Measurements from ENCODE around the gene ANKRD52. TPM values are rescaled to one million over a fixed set of nuclear protein-coding genes. Genes with fewer than 3 reads are reported as not detected.

Gene ANKRD52
- total and polyA plus RNA-seq, 2 of the 8 experiments (the other 6 are each of a cell fraction or from before 2014, with no cell fraction given) = 14.0 to 36.3 TPM

DNA sequence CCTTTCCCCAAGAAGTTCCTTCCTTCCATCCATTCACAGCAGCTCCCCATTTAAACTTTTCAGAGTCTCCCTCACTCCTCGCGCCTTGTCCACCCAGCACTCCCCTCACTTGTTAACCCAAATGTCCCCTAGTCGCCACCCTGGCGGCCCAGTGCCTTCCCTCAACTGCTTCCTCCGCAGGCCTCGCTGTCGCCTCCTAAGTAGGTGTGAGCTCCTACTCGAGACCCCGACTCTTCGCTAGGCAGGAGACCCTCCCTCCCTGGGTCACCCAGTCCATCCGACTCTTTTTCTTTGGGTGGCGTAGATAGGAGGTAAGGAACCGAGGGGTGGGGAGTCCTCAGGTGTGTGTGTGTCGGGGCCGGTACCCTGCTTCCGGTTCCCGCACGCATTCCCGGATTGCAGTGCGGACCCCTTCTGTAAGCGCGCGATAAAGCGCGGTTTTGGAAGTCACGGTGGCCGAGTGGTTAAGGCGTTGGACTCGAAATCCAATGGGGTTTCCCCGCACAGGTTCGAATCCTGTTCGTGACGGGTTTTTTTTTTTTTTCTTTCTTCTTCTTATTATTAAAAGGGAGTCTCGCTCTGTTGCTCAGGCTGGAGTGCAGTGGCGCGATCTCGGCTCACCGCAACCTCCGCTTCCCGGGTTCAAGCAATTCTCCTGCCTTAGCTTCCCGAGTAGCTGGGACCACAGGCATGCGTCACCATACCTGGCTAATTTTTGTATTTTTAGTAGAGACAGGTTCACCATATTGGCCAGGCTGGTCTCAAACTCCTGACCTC, 68.1 kb downstream of the ANKRD52 start:
- no peak for FAIRE-seq
- WGBS, 2 experiments (ENCODE audit: extremely low coverage in 1 of 2, insufficient coverage in 1 of 2, insufficient read length in 1 of 2, insufficient replicate concordance in 2 of 2, low coverage in 1 of 2, low lambda C conversion rate in 2 of 2, missing lambda C conversion rate in 1 of 2) = 2% methylated on average over 41 of the region's 42 CpGs; no CpG with 5 or more reads in 1 of the 2 experiments
- peak overlapping the region; percentile 59 to 92 (median 69) for H3K9ac ChIP-seq (replicated peaks in 1 of 4; ENCODE audit: extremely low read depth in 1 of 4, low read depth in 3 of 4, low read length in 3 of 4)
- TF ChIP-seq SUZ12 (IDR thresholded peaks at IDR 0.05; ENCODE audit: low read length) (no peak), ZNF274 (IDR thresholded peaks at IDR 0.05; ENCODE audit: borderline replicate concordance, extremely low read depth, low read length) (no peak), JUND (IDR thresholded peaks at IDR 0.05; ENCODE audit: low read length) (no peak), KDM4A (IDR thresholded peaks at IDR 0.05; ENCODE audit: low read depth, low read length, severe bottlenecking) (peak; percentile 51), RFX5 (IDR thresholded peaks at IDR 0.05; ENCODE audit: borderline replicate concordance, low read depth, low read length) (no peak), CREB1 (IDR thresholded peaks at IDR 0.05) (peak; percentile 72), HDAC6 (IDR thresholded peaks at IDR 0.05; ENCODE audit: low read depth, low read length) (peak; percentile 49), POLR2A (IDR thresholded peaks at IDR 0.05; ENCODE audit: control extremely low read depth in 1 of 2, low read depth in 2 of 2, low read length in 2 of 2) (peak in 1 of 2 experiments; percentile 71; a peak in 1 of 3 replicates), CHD1 (IDR thresholded peaks at IDR 0.05; ENCODE audit: low read depth, low read length) (no peak), RBBP5 (IDR thresholded peaks at IDR 0.05; ENCODE audit: borderline replicate concordance, low read depth, low read length) (peak; percentile 100), POLR2AphosphoS5 (IDR thresholded peaks at IDR 0.05; ENCODE audit: low read depth, low read length) (no peak), FOSL1 (IDR thresholded peaks at IDR 0.05; ENCODE audit: insufficient read depth, low read depth, low read length) (no peak)

More for the DNA sequence above, 68.1 kb downstream of the ANKRD52 start:
- Histone ChIP-seq H3K4me1 (replicated peaks in 1 of 4; ENCODE audit: control insufficient read depth in 3 of 4, insufficient read depth in 4 of 4, low read length in 3 of 4) (peaks cover 2 to 8% (median 4%) of the 10 kb centered on the region in 4 experiments; a peak in 3 of 7 replicates), H2AFZ (ENCODE audit: low read length) (peak overlapping the region; percentile 79; the same call in 1 of the 2 replicates), H3K27ac (ENCODE audit: low read depth, low read length) (peak overlapping the region; percentile 28; the same call in 1 of the 2 replicates), H2BK12ac (ENCODE audit: low read depth, low read length) (peak overlapping the region; percentile 29; the same call in 1 of the 2 replicates), H3K9me3 (ENCODE audit: insufficient read depth in 2 of 2, low read depth in 1 of 2, low read length in 1 of 2) (no peaks in the 10 kb centered on the region), H2BK5ac (ENCODE audit: low read depth, low read length) (peak overlapping the region; percentile 97), H3K4me3 (ENCODE audit: extremely low read depth in 1 of 4, insufficient read depth in 2 of 4, low read depth in 3 of 4, low read length in 4 of 4) (peak overlapping the region; percentile 76 to 95 (median 82)), H2BK15ac (ENCODE audit: low read length) (no peak overlapping the region), H2AK5ac (ENCODE audit: low read depth, low read length) (no peak overlapping the region), H3K79me1 (ENCODE audit: low read depth, low read length) (peaks cover 3% of the 10 kb centered on the region; the same call in 1 of the 2 replicates), H3K36me3 (ENCODE audit: control insufficient read depth in 2 of 4, insufficient read depth in 4 of 4, low read length in 3 of 4) (peaks cover 7 to 16% (median 12%) of the 10 kb centered on the region in 4 experiments), H4K91ac (replicated peaks; ENCODE audit: insufficient read length, low read length) (peak overlapping the region; percentile 92), H3K4me2 (ENCODE audit: insufficient read depth in 1 of 2, low read depth in 2 of 2, low read length in 2 of 2) (peak overlapping the region; percentile 65 to 96), H3K79me2 (ENCODE audit: control insufficient read depth in 1 of 2, insufficient read depth in 2 of 2, low read length in 2 of 2) (peaks cover 14 to 31% of the 10 kb centered on the region in 2 experiments), H4K5ac (ENCODE audit: insufficient read length, low read depth, low read length) (peak overlapping the region; percentile 96), H3K14ac (ENCODE audit: insufficient read length) (no peak overlapping the region), H4K8ac (ENCODE audit: extremely low read depth, insufficient read depth, low read length) (peak overlapping the region; percentile 96; the same call in 1 of the 2 replicates), H3K23ac (ENCODE audit: insufficient read length) (no peak overlapping the region), H2BK120ac (replicated peaks; ENCODE audit: low read depth, low read length) (no peak overlapping the region), H3K4ac (replicated peaks; ENCODE audit: insufficient read length, low read depth, low read length) (peak overlapping the region; percentile 46), H3K56ac (replicated peaks; ENCODE audit: insufficient read length, low read depth, low read length) (peak overlapping the region; percentile 80), H3K23me2 (ENCODE audit: low read depth, low read length) (peaks cover 11% of the 10 kb centered on the region), H3K18ac (ENCODE audit: extremely low read depth, low read length) (peak overlapping the region; percentile 91; the same call in 1 of the 2 replicates), H2BK20ac (ENCODE audit: low read length) (no peak overlapping the region), H3K27me3 (replicated peaks in 1 of 4; ENCODE audit: control insufficient read depth in 3 of 4, extremely low read depth in 1 of 4, insufficient read depth in 3 of 4, low read length in 3 of 4) (no peaks in the 10 kb centered on the region), H4K20me1 (replicated peaks in 1 of 2; ENCODE audit: control insufficient read depth in 1 of 2, insufficient read depth in 2 of 2, low read length in 2 of 2) (peaks cover 0 to 4% of the 10 kb centered on the region in 2 experiments)
- CTCF ChIA-PET (ENCODE audit: partially characterized antibody) = interaction anchor here (0.5 to 6.2 kb wide), 32 partner anchors 9 to 448 kb away, joined by 3 to 111 read pairs (median 6); partner anchors contain the start of genes ANKRD52, ESYT1, MYL6 and PA2G4
- POLR2A ChIA-PET (ENCODE audit: partially characterized antibody) = interaction anchor here (0.8 to 26.3 kb wide), 22 partner anchors 9 to 447 kb away, joined by 3 to 656 read pairs (median 8); partner anchors contain the start of genes ANKRD52, CNPY2, COQ10A and ERBB3
- DNase-seq (ENCODE audit: low read depth in 1 of 2, low spot score in 2 of 2) = peak; percentile 84 to 100

Measured in H1 (cell line).